ENCODE data around the gene CD40LG.

The CD40LG gene

GRCh38 chrX:136616987-136617685 is 30.8 kb upstream of the CD40LG start:
- no peak for DNase-seq
- no peaks in the 10 kb centered on the region for H3K9me3 ChIP-seq
- H3K4me1 ChIP-seq, result no peaks in the 10 kb centered on the region
- no peaks in the 10 kb centered on the region for H3K36me3 ChIP-seq
- H3K4me3 ChIP-seq (ENCODE audit: low read depth, low read length), result no peak overlapping the region
- TF ChIP-seq CTCF (IDR thresholded peaks at IDR 0.05; ENCODE audit: low read depth, low read length), result no peak
- H3K27me3 ChIP-seq, result no peaks in the 10 kb centered on the region

- no peak for TF ChIP-seq CTCF (IDR thresholded peaks at IDR 0.05; ENCODE audit: low read depth, low read length)
- no peaks in the 10 kb centered on the region for H3K36me3 ChIP-seq
- no peaks in the 10 kb centered on the region for H3K27me3 ChIP-seq
- no peak overlapping the region for H3K4me3 ChIP-seq (ENCODE audit: low read depth, low read length)
- H3K9me3 ChIP-seq, result no peaks in the 10 kb centered on the region
- H3K4me1 ChIP-seq, result no peaks in the 10 kb centered on the region
- DNase-seq, result no peak
These were observed 28.0 kb upstream of the CD40LG start for GRCh38 chrX:136619899-136620505.

- no peak for DNase-seq
- H3K36me3 ChIP-seq, result no peaks in the 10 kb centered on the region
- H3K9me3 ChIP-seq, result no peaks in the 10 kb centered on the region
- H3K4me3 ChIP-seq (ENCODE audit: low read depth, low read length), result no peak overlapping the region
- no peaks in the 10 kb centered on the region for H3K4me1 ChIP-seq
- no peaks in the 10 kb centered on the region for H3K27me3 ChIP-seq
- no peak for TF ChIP-seq CTCF (IDR thresholded peaks at IDR 0.05; ENCODE audit: low read depth, low read length)
These were observed 27.2 kb upstream of the CD40LG start for GRCh38 chrX:136620780-136621179.

- Histone ChIP-seq H3K4me3 (ENCODE audit: low read depth, low read length) (no peak overlapping the region), H3K27me3 (no peaks in the 10 kb centered on the region), H3K4me1 (no peaks in the 10 kb centered on the region), H3K9me3 (no peaks in the 10 kb centered on the region), H3K36me3 (no peaks in the 10 kb centered on the region)
- no peak for TF ChIP-seq CTCF (IDR thresholded peaks at IDR 0.05; ENCODE audit: low read depth, low read length)
- no peak for DNase-seq
These were observed 25.4 kb upstream of the CD40LG start for GRCh38 chrX:136622568-136622967.

GRCh38 chrX:136623396-136623795 is 24.6 kb upstream of the CD40LG start:
- no peaks in the 10 kb centered on the region for H3K27me3 ChIP-seq
- H3K4me3 ChIP-seq (ENCODE audit: low read depth, low read length), result no peak overlapping the region
- H3K36me3 ChIP-seq, result no peaks in the 10 kb centered on the region
- DNase-seq, result no peak
- H3K9me3 ChIP-seq, result no peaks in the 10 kb centered on the region
- no peak for TF ChIP-seq CTCF (IDR thresholded peaks at IDR 0.05; ENCODE audit: low read depth, low read length)
- no peaks in the 10 kb centered on the region for H3K4me1 ChIP-seq

GRCh38 chrX:136625246-136625645 is 22.7 kb upstream of the CD40LG start:
- no peaks in the 10 kb centered on the region for H3K27me3 ChIP-seq
- H3K4me3 ChIP-seq (ENCODE audit: low read depth, low read length), result no peak overlapping the region
- H3K9me3 ChIP-seq, result no peaks in the 10 kb centered on the region
- no peaks in the 10 kb centered on the region for H3K4me1 ChIP-seq
- TF ChIP-seq CTCF (IDR thresholded peaks at IDR 0.05; ENCODE audit: low read depth, low read length), result no peak
- no peaks in the 10 kb centered on the region for H3K36me3 ChIP-seq
- no peak for DNase-seq

All from BE2C (cell line).